Measurements from ENCODE around the gene BRD4.

The BRD4 gene

GRCh38 chr19:15283141-15283883 lies 49.0 kb downstream of the BRD4 start:
- no peaks in the 10 kb centered on the region for H3K27me3 Mint-ChIP-seq
- DNase-seq, result no peak
- H3K27ac Mint-ChIP-seq, result peak overlapping the region; percentile 90
- peak overlapping the region; percentile 54 for H3K4me3 Mint-ChIP-seq
- ATAC-seq, result peak; percentile 61
- H3K4me1 Mint-ChIP-seq, result peaks cover 93% of the 10 kb centered on the region
- no peaks in the 10 kb centered on the region for H3K36me3 Mint-ChIP-seq (ENCODE audit: low read depth)
- no peaks in the 10 kb centered on the region for H3K9me3 Mint-ChIP-seq

- peaks cover 87% of the 10 kb centered on the region for H3K4me1 Mint-ChIP-seq
- no peak for DNase-seq
- no peaks in the 10 kb centered on the region for H3K9me3 Mint-ChIP-seq
- H3K27ac Mint-ChIP-seq, result peak overlapping the region; percentile 90
- ATAC-seq, result no peak
- H3K36me3 Mint-ChIP-seq (ENCODE audit: low read depth), result no peaks in the 10 kb centered on the region
- H3K27me3 Mint-ChIP-seq, result no peaks in the 10 kb centered on the region
- no peak overlapping the region for H3K4me3 Mint-ChIP-seq
These were observed 50.0 kb downstream of the BRD4 start for GRCh38 chr19:15282311-15282705.

- peaks cover 89% of the 10 kb centered on the region for H3K4me1 Mint-ChIP-seq
- no peaks in the 10 kb centered on the region for H3K36me3 Mint-ChIP-seq (ENCODE audit: low read depth)
- H3K27me3 Mint-ChIP-seq, result no peaks in the 10 kb centered on the region
- no peak for DNase-seq
- no peaks in the 10 kb centered on the region for H3K9me3 Mint-ChIP-seq
- H3K4me3 Mint-ChIP-seq, result no peak overlapping the region
- no peak for ATAC-seq
- peak overlapping the region; percentile 90 for H3K27ac Mint-ChIP-seq
These were observed 51.2 kb downstream of the BRD4 start for GRCh38 chr19:15280915-15281683.

GRCh38 chr19:15280048-15280725 lies 52.2 kb downstream of the BRD4 start:
- Mint-ChIP-seq H3K27me3 (no peaks in the 10 kb centered on the region), H3K9me3 (no peaks in the 10 kb centered on the region)
- no peak for ATAC-seq

GRCh38 chr19:15279326-15279904 lies 52.9 kb downstream of the BRD4 start:
- H3K4me3 Mint-ChIP-seq, result no peak overlapping the region

More at GRCh38 chr19:15280048-15280725, 52.2 kb downstream of the BRD4 start:
- DNase-seq, result no peak
- H3K4me3 Mint-ChIP-seq, result no peak overlapping the region
- H3K27ac Mint-ChIP-seq, result peak overlapping the region; percentile 26
- H3K4me1 Mint-ChIP-seq, result peaks cover 86% of the 10 kb centered on the region
- H3K36me3 Mint-ChIP-seq (ENCODE audit: low read depth), result no peaks in the 10 kb centered on the region

GRCh38 chr19:15276620-15277215 lies 55.6 kb downstream of the BRD4 start:
- Mint-ChIP-seq H3K4me3 (no peak overlapping the region), H3K36me3 (ENCODE audit: low read depth) (peaks cover 3% of the 10 kb centered on the region), H3K9me3 (no peaks in the 10 kb centered on the region), H3K4me1 (peaks cover 59% of the 10 kb centered on the region), H3K27ac (peak overlapping the region; percentile 73), H3K27me3 (no peaks in the 10 kb centered on the region)
- no peak for ATAC-seq
- no peak for DNase-seq

More at GRCh38 chr19:15279326-15279904, 52.9 kb downstream of the BRD4 start:
- no peaks in the 10 kb centered on the region for H3K36me3 Mint-ChIP-seq (ENCODE audit: low read depth)
- peak overlapping the region; percentile 13 for H3K27ac Mint-ChIP-seq
- no peak for ATAC-seq
- no peaks in the 10 kb centered on the region for H3K27me3 Mint-ChIP-seq
- no peak for DNase-seq
- no peaks in the 10 kb centered on the region for H3K9me3 Mint-ChIP-seq
- H3K4me1 Mint-ChIP-seq, result peaks cover 80% of the 10 kb centered on the region

GRCh38 chr19:15274477-15274876 lies 57.9 kb downstream of the BRD4 start:
- peaks cover 46% of the 10 kb centered on the region for H3K4me1 Mint-ChIP-seq
- ATAC-seq, result no peak
- H3K9me3 Mint-ChIP-seq, result no peaks in the 10 kb centered on the region
- DNase-seq, result no peak
- H3K4me3 Mint-ChIP-seq, result no peak overlapping the region
- H3K36me3 Mint-ChIP-seq (ENCODE audit: low read depth), result peaks cover 25% of the 10 kb centered on the region
- H3K27me3 Mint-ChIP-seq, result no peaks in the 10 kb centered on the region
- peak overlapping the region; percentile 68 for H3K27ac Mint-ChIP-seq

GRCh38 chr19:15269806-15270205 lies 62.5 kb downstream of the BRD4 start:
- H3K4me1 Mint-ChIP-seq, result peaks cover 16% of the 10 kb centered on the region
- DNase-seq, result no peak
- no peaks in the 10 kb centered on the region for H3K27me3 Mint-ChIP-seq
- H3K27ac Mint-ChIP-seq, result peak overlapping the region; percentile 33
- H3K9me3 Mint-ChIP-seq, result no peaks in the 10 kb centered on the region
- ATAC-seq, result no peak
- peaks cover 39% of the 10 kb centered on the region for H3K36me3 Mint-ChIP-seq (ENCODE audit: low read depth)
- H3K4me3 Mint-ChIP-seq, result no peak overlapping the region

GRCh38 chr19:15268928-15269253 lies 63.4 kb downstream of the BRD4 start:
- no peak for DNase-seq
- no peaks in the 10 kb centered on the region for H3K9me3 Mint-ChIP-seq
- peaks cover 42% of the 10 kb centered on the region for H3K36me3 Mint-ChIP-seq (ENCODE audit: low read depth)
- no peaks in the 10 kb centered on the region for H3K27me3 Mint-ChIP-seq
- H3K27ac Mint-ChIP-seq, result no peak overlapping the region
- H3K4me3 Mint-ChIP-seq, result no peak overlapping the region
- H3K4me1 Mint-ChIP-seq, result peaks cover 11% of the 10 kb centered on the region
- no peak for ATAC-seq

- H3K4me3 Mint-ChIP-seq, result no peak overlapping the region
- H3K27ac Mint-ChIP-seq, result peak overlapping the region; percentile 23
- DNase-seq (no peak), ATAC-seq (no peak)
- H3K27me3 Mint-ChIP-seq, result no peaks in the 10 kb centered on the region
- H3K4me1 Mint-ChIP-seq, result peaks cover 11% of the 10 kb centered on the region
- H3K9me3 Mint-ChIP-seq, result no peaks in the 10 kb centered on the region
- peaks cover 45% of the 10 kb centered on the region for H3K36me3 Mint-ChIP-seq (ENCODE audit: low read depth)
These were observed 64.0 kb downstream of the BRD4 start for GRCh38 chr19:15268192-15268927.

GRCh38 chr19:15266683-15267082 lies 65.7 kb downstream of the BRD4 start:
- Mint-ChIP-seq H3K36me3 (ENCODE audit: low read depth) (peaks cover 53% of the 10 kb centered on the region), H3K4me1 (peaks cover 11% of the 10 kb centered on the region), H3K9me3 (no peaks in the 10 kb centered on the region), H3K27ac (peak overlapping the region; percentile 19), H3K4me3 (no peak overlapping the region), H3K27me3 (no peaks in the 10 kb centered on the region)
- DNase-seq, result no peak
- no peak for ATAC-seq

- no peak for DNase-seq
- H3K27ac Mint-ChIP-seq, result no peak overlapping the region
- no peak overlapping the region for H3K4me3 Mint-ChIP-seq
- ATAC-seq, result no peak
- H3K4me1 Mint-ChIP-seq, result peaks cover 3% of the 10 kb centered on the region
- H3K27me3 Mint-ChIP-seq, result no peaks in the 10 kb centered on the region
- H3K9me3 Mint-ChIP-seq, result no peaks in the 10 kb centered on the region
- H3K36me3 Mint-ChIP-seq (ENCODE audit: low read depth), result peaks cover 49% of the 10 kb centered on the region
These were observed 66.5 kb downstream of the BRD4 start for GRCh38 chr19:15265850-15266248.

- peaks cover 46% of the 10 kb centered on the region for H3K36me3 Mint-ChIP-seq (ENCODE audit: low read depth)
These were observed 67.0 kb downstream of the BRD4 start for GRCh38 chr19:15265214-15265849.

More at GRCh38 chr19:15265214-15265849, 67.0 kb downstream of the BRD4 start:
- H3K4me3 Mint-ChIP-seq, result no peak overlapping the region
- no peak overlapping the region for H3K27ac Mint-ChIP-seq
- H3K9me3 Mint-ChIP-seq, result no peaks in the 10 kb centered on the region
- no peak for DNase-seq
- H3K4me1 Mint-ChIP-seq, result peaks cover 3% of the 10 kb centered on the region
- no peaks in the 10 kb centered on the region for H3K27me3 Mint-ChIP-seq
- ATAC-seq, result no peak
